HG02885 (cell line): ENCODE measurements around the gene MYO19.
"Not testable (repeated sequence)": the region's sequence is repeated elsewhere in the genome, so short reads cannot be mapped to it uniquely, and the experiment has no call there.

Experiments used
- ATAC-seq: cut with Tn5 transposase; IDR thresholded peaks from one replicate; pipeline ENCODE4 v1.9.1; 2021; ENCODE audit warnings: mild to moderate bottlenecking; ENCODE audit not compliant: unreplicated experiment, poor library complexity

Gene MYO19

DNA sequence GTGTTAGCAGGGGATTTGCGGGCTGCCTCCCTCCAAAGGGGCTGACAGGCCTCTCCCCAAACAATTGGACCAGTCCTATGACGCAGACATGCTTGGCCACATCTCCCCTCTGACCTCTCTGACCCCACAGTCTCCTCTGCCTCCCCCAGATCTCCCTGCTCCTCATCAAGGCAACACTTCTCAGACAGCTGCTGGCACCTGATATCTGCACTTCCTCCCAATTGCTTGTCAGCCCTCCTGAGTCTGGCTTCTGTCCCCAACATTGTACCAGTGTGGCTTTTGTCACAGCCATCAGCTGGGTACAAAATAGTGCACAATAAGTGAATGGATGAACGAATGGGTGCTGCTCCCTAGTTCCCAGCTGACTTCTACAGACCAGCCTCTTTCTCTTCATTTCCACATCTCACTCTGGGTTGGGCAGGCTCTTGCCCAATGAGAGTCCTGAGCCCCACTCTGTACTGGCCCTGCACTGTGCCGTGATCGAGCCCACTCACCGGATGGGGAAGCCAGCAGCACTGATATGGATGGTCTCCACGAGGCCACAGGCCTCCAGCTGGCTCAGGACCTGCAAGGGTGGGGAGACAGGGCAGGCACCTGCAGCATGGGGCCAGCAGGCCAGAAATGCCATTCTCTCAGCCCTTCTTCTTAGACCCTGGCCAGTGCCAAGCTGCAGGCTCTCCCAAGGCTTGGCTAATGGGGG is 31.1 kb downstream of the MYO19 start:
- no peak for ATAC-seq

DNA sequence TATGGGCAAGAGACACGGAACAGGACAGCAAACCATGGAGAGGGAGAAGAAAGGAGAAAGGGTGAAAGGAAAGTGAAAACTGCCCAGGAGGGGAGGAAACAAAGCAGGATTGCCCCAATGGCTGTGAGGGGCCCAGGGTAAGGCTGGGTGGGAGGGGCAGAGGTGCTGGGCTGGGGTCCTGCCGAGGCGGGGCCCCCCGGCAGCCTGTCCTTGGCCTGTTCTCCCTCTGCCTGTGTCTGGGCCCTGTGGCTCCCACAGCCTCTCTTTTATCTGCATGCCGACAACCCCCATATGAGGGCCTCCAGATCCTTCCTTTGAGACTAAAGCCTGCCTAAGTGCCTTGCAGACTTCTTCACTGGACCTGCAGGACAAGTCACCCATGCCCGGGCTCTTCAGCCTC is 32.7 kb downstream of the MYO19 start:
- ATAC-seq = no peak

DNA sequence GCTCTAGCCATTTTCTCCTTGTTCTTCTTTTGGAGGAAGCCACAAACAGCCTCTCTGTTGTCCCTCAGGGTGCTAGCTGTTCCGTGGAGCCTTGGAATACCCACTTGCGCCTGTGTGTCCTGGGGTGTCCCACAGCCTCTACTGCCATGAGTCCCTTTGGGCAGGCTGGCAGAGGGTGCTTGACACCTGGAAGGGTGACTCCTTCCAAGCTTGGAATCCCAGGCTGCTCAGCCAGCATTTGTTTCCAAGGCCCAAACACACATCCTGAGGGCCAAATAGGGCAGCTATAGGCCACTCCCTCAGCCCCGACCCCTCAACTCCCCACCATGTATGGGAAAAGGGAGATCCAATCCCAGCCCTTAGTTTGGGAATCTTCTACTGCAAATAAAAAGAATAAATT is 33.3 kb downstream of the MYO19 start:
- ATAC-seq = no peak

DNA sequence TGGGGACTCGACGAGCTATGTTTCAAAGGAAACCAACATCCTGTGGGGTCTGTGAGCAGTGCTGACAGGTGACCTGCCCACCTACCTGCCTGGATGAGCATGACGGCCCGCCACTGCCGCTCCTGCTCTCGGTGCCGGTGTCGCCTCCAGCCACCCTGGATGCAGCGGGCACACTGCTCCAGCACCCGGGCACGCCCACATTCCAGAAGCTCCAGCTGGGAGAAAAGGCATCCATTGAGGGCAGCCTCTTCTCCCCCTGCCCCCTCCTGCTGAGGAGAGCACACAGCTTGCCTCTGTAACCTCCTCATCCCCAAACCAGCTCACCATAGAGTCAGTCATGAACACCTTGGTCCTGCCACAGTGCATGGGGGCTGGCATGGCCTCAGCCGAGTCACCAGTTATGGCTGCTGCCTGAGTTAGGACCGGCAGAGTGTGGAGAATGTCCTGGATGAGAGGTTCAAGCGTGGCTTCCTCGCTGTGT is 33.9 kb downstream of the MYO19 start:
- no peak for ATAC-seq

DNA sequence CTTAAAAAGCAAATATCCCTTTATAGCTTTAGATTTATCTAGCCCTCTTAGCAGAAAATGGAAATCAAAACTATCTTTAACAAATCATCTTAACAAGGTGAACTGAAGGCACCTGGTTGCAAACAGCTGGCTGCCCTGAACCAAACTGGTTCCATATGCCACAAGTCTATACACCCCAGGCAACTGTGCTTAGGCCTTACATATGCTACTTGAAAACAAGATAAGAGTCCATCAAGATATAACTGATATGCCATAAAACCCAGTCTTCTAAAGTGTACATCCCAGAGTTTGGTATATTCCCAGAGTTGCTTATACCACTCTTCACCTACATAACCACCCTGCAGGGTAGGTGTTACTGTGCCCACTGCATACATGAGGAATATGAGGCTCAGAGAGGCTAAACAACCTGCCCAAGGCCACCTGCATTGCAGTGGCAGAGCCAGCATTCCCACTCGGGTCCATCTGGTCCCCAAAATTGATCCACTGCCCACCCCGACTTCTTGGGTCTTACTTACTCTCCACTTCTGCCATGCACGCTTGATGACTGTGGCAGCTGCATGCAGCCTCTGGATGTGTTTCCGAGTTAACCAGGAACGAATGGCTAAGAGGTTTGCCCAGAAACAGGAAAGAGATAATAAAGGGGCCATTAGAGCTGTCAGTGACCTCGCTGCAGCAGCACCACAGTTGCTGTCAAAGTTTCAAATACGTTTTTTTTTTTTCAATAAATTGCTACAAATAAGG is 35.9 kb downstream of the MYO19 start:
- no peak for ATAC-seq

DNA sequence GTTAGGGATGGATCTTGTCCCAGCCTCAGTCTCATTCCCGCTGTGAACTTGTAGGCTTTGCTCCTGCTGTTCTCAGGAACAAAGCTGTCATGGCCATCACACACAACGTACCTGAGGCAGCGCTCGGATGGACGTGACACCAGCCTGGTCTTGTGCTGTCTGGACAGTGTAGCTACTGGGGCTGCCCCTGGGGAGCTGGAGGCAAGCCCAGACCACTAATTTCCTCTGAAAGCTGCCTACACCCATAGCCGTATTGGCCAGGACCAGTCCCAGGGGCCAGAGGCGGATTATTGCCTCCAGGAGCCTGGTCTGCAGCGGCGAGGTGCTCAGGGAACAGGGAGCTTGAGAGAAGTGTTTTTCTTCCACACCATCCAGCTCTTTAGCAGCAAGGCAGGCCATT is 36.5 kb downstream of the MYO19 start:
- ATAC-seq = no peak

DNA sequence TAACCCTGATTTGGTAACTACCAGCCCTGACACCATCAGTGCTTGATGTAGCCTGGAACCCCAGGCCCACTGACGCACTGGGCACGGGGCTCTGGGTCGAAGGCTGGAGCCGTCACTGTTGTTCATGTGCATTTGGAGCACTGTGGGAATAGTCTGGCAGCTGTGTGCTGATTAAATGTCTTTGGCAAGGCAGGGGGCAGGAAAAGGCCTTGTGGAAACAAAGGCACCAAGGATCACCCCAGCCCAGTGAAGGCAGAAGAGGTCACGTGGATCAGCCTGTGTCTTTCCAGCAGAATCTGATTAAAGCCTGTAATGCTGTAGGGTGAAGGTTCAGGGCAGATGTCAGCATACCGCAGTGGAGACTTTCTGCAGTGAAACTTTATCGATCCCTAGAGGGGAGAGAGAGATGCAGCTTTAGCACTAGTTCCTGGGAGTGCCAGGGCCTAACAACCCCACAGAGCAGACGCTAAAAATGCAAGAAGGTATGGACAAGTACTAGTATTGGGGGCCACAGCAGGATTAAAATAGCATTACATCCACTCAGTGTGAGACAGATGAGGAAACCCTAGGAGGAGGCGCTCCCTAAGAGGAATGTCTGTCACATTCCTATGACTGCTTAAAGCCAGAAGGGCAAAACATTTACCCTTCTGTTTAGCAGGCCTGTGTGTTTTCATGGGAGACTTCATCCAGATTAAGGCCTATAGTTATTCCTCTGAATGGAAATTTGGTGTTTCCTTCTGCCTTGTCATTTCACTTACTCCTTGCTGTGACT is 38.5 kb downstream of the MYO19 start:
- no peak for ATAC-seq

DNA sequence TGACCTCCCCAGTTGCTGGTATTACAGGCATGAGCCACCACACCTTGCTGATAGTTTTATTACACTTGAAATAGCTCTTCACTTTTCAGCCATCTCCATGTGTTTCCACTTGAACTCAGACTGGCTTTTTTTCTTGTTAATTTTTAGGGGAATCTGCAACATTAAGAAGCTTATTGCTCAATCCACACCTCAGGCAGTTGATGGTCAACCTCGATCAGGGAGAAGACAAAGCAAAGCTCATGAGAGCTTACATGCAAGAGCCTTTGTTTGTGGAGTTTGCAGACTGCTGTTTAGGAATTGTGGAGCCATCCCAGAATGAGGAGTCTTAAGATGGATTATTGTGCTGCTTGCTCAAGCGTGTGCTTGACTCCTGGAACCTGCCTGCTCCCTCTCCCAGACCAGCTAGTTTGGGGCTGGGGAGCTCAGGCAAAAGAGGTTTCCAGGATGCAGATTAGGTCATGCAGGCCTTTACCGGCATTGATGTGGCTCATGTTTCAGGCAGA is 39.5 kb downstream of the MYO19 start:
- no peak for ATAC-seq

DNA sequence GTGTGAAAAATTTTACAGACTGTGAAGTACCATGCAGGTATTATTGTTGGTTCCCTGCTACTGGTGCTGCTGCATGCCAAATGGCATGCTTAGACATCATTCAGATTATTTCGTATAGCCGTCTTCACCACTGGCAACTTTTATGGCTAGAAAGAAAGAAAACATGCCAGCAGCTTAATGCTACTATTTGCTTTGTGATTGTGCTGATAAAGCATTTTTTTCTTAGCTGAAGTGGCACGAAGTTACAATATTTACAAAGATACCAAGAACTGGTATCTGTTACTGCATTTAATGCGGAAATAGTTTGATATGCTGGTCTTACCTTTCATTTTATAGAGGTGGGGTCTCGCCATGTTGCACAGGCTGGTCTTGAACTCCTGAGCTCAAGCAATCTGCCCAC is 40.0 kb downstream of the MYO19 start:
- no peak for ATAC-seq

DNA sequence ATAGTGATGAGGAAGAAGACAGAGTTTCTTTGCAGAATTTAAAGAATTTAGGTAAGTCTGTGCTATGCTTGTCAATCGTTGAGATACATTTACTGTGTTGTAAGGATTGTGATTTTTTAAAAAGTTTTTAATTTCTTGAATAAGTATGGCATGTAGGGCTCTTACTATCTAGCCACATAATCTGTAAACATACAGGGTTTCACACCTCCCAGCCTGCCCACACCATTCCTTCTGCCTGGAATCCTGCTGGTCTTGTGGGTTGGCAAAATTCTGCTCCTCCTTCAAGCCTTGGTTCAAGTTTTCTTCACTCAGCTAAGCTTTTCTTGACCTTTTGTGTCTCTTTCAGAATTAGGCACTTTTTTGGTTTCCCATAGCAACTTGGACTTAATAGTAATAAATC is 40.7 kb downstream of the MYO19 start:
- ATAC-seq = no peak

DNA sequence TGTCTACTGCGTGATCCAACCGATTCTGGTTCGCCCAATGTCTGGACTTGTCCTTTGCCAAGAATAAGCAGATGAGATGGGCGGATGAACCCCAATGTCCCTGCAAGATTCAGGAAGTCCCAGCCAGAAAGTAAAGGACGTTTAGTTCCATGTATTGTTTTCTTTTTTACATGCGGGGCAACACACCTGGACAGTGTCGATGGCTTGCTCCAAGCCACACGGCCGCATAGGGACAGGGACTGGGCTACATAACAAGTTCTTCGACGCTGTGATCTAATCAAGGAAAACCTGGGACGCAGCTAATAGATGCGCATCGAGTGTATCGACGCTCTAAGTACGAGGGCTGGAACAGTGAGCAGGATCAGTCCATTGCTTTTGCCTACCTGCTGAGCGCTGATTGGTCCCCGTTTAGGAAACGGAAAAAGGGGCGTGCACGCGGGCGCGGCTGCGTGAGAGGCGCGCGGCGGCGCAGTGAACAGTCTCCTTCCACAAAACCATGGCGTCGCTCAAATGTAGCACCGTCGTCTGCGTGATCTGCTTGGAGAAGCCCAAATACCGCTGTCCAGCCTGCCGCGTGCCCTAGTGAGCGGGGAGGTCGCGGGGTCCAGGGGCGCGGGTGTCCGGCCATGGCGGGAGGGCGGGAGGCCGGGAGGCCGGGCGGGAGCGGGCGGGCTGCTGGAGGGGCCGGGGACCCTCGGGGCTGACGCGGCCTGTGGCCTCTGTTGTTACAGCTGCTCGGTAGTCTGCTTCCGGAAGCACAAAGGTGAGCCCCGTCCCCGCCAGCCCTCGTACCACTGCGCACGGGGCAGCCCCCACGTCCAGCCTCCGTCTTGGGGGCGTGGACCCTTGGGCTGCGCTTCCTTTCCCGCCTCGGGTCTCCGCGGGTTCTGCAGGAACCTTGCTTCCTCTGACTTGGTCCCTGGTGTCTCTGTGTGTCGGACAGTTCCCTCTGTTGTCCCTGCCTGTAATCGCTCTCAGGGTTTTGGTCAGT is 48.2 kb downstream of the MYO19 start, which contains the start of gene ZNHIT3:
ZNHIT3 (plus strand) TSS at position 478 of the 991 bp plus-strand sequence; CDS start at position 497, 19 bp downstream.
- peak; percentile 91 for ATAC-seq

DNA sequence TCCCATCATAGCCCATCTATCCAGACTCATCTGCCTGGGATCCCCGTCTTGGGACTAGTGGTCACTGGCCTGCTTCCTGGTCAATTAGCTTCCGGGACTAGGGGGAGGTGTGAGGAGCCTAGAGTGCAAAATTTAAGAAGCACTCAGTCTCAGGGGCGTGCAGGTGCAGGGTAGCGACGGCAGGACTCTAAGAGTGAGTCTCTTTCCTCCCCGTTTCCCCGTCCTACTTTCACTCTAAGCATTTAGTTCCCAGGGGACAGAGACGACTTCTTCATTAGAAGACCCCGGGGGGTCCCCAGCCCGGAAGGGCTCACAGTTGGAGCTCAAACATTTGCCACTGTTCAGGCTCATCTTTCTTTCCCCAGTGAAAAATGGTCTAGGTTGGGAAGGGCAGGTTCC is 48.9 kb downstream of the MYO19 start:
- ATAC-seq = no peak

DNA sequence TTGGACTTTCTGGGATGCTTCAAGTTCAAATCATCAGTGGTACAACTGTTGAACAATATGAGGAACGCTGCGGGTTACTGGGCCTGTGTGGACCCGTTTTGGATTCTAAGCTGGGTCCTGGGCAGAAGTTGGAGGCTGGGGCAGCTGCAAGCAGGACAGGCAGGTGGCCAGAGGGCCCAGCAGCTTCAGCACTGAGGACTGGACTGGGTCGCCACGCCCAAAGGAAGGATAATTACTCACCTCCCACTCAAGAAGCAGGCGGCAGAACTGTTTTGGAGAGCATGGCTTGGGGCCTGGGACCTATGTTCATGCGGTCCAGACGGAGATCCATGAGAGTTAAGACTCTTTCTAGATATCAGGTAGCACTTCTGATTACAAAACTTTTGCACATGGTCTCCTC is 49.6 kb downstream of the MYO19 start:
- no peak for ATAC-seq

DNA sequence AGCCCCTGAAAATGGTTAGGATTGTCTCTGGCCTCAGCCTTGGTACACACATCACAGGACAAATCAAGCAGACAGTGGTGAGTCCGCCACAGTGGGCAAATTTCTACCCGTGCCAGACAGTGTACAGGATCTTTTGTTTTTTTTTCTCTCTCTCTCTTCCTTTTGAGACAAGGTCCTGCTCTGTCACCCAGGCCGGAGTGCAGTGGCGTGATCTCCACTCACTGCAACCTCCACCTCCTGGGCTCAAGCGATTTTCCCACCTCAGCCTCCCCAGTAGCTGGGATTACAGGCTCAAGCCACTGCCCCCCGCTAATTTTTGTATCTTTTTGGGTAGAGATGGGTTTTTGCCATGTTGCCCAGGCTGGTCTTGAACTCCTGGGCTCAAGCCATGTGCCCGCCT is 50.6 kb downstream of the MYO19 start:
- not testable (repeated sequence) for ATAC-seq

DNA sequence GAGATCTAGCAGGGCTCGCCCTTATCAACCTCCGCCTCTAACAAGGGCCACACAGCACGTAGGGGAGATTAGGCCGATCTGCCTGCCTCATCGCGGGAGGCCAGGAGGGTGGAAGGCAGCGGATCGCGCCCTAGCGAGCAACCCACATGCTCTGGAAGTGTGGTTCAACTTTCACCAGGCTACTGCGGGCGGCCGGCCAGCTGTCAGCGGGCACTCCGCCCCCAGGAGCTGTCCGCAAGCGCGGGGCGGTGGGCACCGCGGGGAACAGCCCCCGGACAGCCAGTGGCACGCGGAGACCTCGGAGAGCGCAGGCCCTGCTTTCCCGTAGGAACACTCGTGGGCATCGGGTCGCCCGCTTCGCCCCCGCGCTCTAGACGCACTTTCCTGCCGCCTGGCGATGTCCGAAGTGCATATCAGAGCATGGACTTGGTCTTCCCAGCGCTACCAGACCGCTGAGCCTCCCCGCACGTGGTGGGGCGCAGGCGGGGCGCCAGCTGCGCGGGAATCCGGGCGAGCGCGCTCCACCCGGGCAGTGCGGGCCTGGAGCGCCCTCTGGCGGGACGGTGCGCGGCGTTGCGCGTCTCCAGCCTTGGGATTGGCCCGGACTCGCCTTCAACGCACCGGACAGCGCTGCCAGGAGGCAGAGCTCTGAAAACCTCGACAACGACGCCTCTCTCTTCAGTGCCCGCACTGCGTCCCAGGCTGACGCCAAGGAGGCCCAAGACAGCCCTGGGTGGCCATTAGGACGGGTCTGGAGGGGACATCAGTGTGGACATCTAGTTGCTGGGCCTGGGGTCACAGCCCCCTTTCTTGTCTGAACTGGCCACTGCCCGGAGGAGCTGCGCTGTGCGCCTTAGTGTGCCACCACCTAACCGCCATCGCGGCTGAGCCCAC is 51.8 kb downstream of the MYO19 start:
- peak; percentile 48 for ATAC-seq

DNA sequence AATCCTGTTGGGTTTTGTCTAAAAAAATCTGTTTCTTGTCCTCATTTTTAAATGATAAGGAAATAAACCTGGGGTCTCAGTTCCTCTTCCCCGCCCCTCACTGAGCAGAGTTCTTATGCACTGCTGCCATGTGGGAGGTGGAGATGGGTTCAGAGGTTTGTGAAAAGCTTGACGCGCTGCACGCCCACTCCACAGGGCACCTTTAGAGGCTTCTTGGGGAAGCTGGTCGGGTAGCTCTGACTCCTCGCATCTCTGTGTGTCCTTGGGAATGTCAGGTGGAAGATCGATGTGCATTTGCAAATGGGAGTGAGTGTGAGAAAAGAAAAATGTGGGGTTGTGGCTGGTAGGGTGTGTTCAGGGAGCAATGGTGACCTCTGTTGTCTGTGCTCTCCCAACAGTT is 52.8 kb downstream of the MYO19 start:
- ATAC-seq = no peak

DNA sequence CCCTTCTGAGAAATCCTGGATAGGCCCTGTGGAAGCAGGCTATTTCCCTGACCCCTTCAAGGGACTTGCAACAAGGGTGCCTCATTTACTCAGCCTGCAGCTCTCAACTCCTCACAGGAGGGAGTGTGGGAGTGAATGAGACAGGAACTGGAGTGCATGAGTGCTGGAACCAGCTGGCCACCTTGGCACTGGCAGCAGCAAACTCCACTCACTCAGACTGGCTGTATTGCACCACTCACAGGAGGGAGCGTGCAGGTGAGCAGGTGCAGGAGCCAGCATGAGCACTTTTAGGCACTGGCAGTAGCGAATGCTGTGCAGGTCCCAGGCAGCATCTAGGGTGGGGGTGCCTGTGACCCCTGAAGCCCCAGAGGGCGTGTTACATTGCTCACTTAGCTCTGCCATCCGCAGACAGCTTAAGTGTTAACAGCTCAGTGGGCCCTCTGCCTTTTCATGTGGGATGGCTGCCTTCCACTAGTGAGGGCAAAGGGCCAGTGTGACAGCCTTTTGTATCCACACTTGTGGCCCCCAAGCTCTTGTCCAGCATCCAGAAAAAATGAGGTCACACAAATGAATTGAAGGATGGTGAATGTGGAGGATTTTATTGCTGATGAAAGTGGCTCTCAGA is 59.2 kb downstream of the MYO19 start:
- no peak for ATAC-seq

DNA sequence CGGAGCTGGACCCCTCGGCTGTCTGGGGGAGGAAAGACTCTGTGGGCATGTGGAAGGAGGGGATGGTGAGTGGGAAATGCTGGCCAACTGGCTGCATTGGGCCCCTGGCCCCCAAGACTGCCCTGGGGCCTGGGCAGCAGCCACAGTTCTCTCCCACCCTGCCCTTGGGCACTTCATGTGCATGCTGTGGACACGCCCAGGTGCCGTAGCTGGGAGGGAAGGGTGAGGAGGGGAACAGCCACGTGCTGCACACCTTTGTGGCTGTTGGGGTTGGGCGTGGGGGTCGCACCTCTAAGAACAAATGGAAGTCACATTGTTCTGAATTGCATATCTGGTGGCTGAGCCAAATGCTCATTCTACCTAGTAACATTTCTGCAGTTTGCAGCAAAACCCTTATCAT is 60.1 kb downstream of the MYO19 start:
- no peak for ATAC-seq
